OCI-LY3 (cell line): Measurements from ENCODE around the gene VMO1.

Experiments
- H2AFZ ChIP-seq: fragments of 200-600, 300-600 bp; shearing (Covaris generic); 2 replicates; pipeline ENCODE4 v1.6.0; 2014; ENCODE audit warnings: antibody characterized with exemption, low read depth, low read length
- H3K27ac ChIP-seq: fragments of 200-600, 300-600 bp; sonication (generic); 2 replicates; pipeline ENCODE4 v1.5.1; 2014; ENCODE audit warnings: mild to moderate bottlenecking, low read length, moderate library complexity, mixed read lengths
- H3K27me3 ChIP-seq: fragments of 200-600, 300-600 bp; sonication (generic); 2 replicates; pipeline ENCODE4 v1.6.1; 2014; ENCODE audit warnings: low read depth, low read length, mixed read lengths
- H3K36me3 ChIP-seq: fragments of 200-600, 300-600 bp; sonication (generic); replicated peaks from 2 replicates; pipeline ENCODE3; 2014; ENCODE audit warnings: low read depth, low read length, mixed read lengths
- H3K4me1 ChIP-seq: fragments of 300-600, 200-600 bp; sonication (generic); 2 replicates; pipeline ENCODE4 v1.6.1; 2014; ENCODE audit warnings: low read length, mixed read lengths
- H3K4me2 ChIP-seq: fragments of 200-600, 300-600 bp; sonication (generic); 2 replicates; pipeline ENCODE4 v1.6.1; 2014; ENCODE audit warnings: low read length, mixed read lengths
- H3K4me3 ChIP-seq: fragments of 300-600, 200-600 bp; sonication (generic); 2 replicates; pipeline ENCODE4 v1.5.1; 2014; ENCODE audit warnings: antibody characterized with exemption, mild to moderate bottlenecking, low read length, moderate library complexity
- H3K79me2 ChIP-seq: fragments of 300-600, 200-600 bp; shearing (Covaris generic); 2 replicates; pipeline ENCODE4 v1.6.1; 2014; ENCODE audit warnings: mild to moderate bottlenecking, low read length, mixed read lengths
- H3K9ac ChIP-seq: fragments of 300-600, 200-600 bp; shearing (Covaris generic); 2 replicates; pipeline ENCODE4 v1.6.0; 2014; ENCODE audit warnings: mild to moderate bottlenecking, low read length, moderate library complexity
- H3K9me3 ChIP-seq: fragments of 200-600, 300-600 bp; shearing (Covaris generic); 2 replicates; pipeline ENCODE4 v1.6.1; 2014; ENCODE audit warnings: low read length, mixed read lengths; ENCODE audit not compliant: insufficient read depth
- H4K20me1 ChIP-seq: fragments of 200-600, 300-600 bp; sonication (generic); 2 replicates; pipeline ENCODE4 v1.6.1; 2016; ENCODE audit warnings: low read length, mixed read lengths; ENCODE audit not compliant: insufficient read depth
- CTCF ChIP-seq: fragments of 200-600, 300-600 bp; sonication (generic); IDR thresholded peaks from 2 replicates; pipeline ENCODE4 v1.5.1; 2014; ENCODE audit warnings: antibody characterized with exemption, low read length, low read depth
- EZH2phosphoT487 ChIP-seq: fragments of 200-600 bp; shearing (Covaris generic); IDR thresholded peaks from 2 replicates; pipeline ENCODE4 v1.6.1; 2018; ENCODE audit warnings: antibody characterized with exemption, mixed run types, low read depth

VMO1 gene

GRCh38 chr17:4735876-4736651 lies 50.1 kb downstream of the VMO1 start:
- Histone ChIP-seq H3K4me3 (no peak overlapping the region), H3K79me2 (peaks cover 2% of the 10 kb centered on the region; the same call in 1 of the 2 replicates), H3K9ac (no peak overlapping the region), H3K4me2 (no peak overlapping the region), H3K27ac (no peak overlapping the region), H2AFZ (no peak overlapping the region), H3K36me3 (peaks cover 3% of the 10 kb centered on the region), H3K9me3 (no peaks in the 10 kb centered on the region), H3K4me1 (peaks cover 30% of the 10 kb centered on the region), H3K27me3 (peaks cover 24% of the 10 kb centered on the region), H4K20me1 (peaks cover 6% of the 10 kb centered on the region; the same call in 1 of the 2 replicates)
- TF ChIP-seq CTCF (no peak), EZH2phosphoT487 (no peak)
